ENCODE measurements around the gene ZIM2. TPM values are rescaled to one million over a fixed set of nuclear protein-coding genes. Genes with fewer than 3 reads are reported as not detected.

Gene ZIM2
- total RNA-seq, 1 donor from 2014 or later = not detected

DNA sequence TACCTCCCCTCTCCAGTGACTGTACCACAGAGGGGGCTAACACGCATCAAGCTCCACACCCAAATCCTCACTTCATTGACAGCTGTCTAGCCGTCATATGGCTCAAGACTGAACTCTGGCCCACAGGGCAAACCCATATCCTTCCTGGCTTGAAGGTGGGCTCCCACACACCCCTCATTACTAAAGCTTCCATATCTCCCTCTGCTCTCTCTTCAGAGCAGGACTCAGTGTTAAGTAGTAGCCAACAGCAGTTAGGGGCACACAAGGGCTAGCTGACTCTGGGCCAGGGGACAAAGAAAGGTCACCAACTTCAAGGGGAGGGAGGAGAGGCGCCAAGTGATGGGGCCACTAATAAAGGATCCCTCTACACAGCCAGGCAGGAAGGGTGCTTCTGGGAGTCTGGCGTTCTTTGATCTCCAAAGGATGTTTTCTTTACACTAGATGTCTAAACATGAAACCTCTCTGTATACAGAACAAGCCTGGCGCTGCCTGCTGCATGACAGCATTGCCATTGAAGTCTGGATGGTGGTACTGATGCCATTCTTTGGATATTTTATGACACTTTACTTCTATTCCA lies 8.1 kb downstream of the ZIM2 start:
- Mint-ChIP-seq H3K4me1 (ENCODE audit: unreplicated experiment) (no peaks in the 10 kb centered on the region), H3K4me3 (ENCODE audit: unreplicated experiment) (no peak overlapping the region), H3K36me3 (ENCODE audit: low read depth, unreplicated experiment) (peaks cover 23% of the 10 kb centered on the region), H3K27ac (ENCODE audit: unreplicated experiment) (no peak overlapping the region), H3K9me3 (ENCODE audit: unreplicated experiment) (peaks cover 55% of the 10 kb centered on the region), H3K27me3 (ENCODE audit: unreplicated experiment) (peaks cover 5% of the 10 kb centered on the region)
- TF ChIP-seq, protein P1, sequence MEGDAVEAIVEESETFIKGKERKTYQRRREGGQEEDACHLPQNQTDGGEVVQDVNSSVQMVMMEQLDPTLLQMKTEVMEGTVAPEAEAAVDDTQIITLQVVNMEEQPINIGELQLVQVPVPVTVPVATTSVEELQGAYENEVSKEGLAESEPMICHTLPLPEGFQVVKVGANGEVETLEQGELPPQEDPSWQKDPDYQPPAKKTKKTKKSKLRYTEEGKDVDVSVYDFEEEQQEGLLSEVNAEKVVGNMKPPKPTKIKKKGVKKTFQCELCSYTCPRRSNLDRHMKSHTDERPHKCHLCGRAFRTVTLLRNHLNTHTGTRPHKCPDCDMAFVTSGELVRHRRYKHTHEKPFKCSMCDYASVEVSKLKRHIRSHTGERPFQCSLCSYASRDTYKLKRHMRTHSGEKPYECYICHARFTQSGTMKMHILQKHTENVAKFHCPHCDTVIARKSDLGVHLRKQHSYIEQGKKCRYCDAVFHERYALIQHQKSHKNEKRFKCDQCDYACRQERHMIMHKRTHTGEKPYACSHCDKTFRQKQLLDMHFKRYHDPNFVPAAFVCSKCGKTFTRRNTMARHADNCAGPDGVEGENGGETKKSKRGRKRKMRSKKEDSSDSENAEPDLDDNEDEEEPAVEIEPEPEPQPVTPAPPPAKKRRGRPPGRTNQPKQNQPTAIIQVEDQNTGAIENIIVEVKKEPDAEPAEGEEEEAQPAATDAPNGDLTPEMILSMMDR (IDR thresholded peaks at IDR 0.05; ENCODE audit: unreplicated experiment) = no peak
- DNase-seq (ENCODE audit: low spot score) = no peak

- H3K9me3 Mint-ChIP-seq (ENCODE audit: unreplicated experiment) = peaks cover 51% of the 10 kb centered on the region
- H3K4me1 Mint-ChIP-seq (ENCODE audit: unreplicated experiment) = no peaks in the 10 kb centered on the region
- H3K27me3 Mint-ChIP-seq (ENCODE audit: unreplicated experiment) = no peaks in the 10 kb centered on the region
- no peak for DNase-seq (ENCODE audit: low spot score)
- peaks cover 15% of the 10 kb centered on the region for H3K36me3 Mint-ChIP-seq (ENCODE audit: low read depth, unreplicated experiment)
- no peak overlapping the region for H3K4me3 Mint-ChIP-seq (ENCODE audit: unreplicated experiment)
- TF ChIP-seq, protein P1 (IDR thresholded peaks at IDR 0.05; ENCODE audit: unreplicated experiment) = no peak
- no peak overlapping the region for H3K27ac Mint-ChIP-seq (ENCODE audit: unreplicated experiment)
These were observed 9.3 kb downstream of the ZIM2 start for GRCh38 chr19:56831255-56831654.

DNA sequence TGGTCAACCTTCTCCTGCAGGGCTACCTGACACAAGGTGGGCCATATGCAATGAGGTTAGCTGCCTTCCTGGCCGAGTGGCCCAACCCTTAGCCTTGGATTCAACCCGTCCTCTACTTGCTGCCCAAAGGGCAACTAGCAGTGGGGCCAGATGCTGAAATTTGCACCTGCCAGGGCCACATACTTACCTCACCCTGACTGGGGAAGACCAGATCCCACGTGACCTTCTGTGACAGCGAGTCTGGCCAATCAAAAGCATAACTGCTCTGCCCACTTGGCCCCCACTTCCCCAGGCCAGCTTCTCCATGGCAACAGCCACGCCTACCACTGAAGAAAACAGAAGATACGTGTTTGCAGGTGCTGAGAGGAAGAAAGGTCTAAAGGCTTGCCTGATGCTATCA lies 10.9 kb downstream of the ZIM2 start:
- Mint-ChIP-seq H3K36me3 (ENCODE audit: low read depth, unreplicated experiment) (peaks cover 4% of the 10 kb centered on the region), H3K27ac (ENCODE audit: unreplicated experiment) (no peak overlapping the region), H3K4me3 (ENCODE audit: unreplicated experiment) (no peak overlapping the region), H3K4me1 (ENCODE audit: unreplicated experiment) (no peaks in the 10 kb centered on the region), H3K27me3 (ENCODE audit: unreplicated experiment) (no peaks in the 10 kb centered on the region), H3K9me3 (ENCODE audit: unreplicated experiment) (peaks cover 50% of the 10 kb centered on the region)
- TF ChIP-seq, protein P1 (IDR thresholded peaks at IDR 0.05; ENCODE audit: unreplicated experiment) = no peak
- no peak for DNase-seq (ENCODE audit: low spot score)

GRCh38 chr19:56827708-56828107 lies 12.8 kb downstream of the ZIM2 start:
- no peak for DNase-seq (ENCODE audit: low spot score)
- H3K27ac Mint-ChIP-seq (ENCODE audit: unreplicated experiment) = no peak overlapping the region
- H3K27me3 Mint-ChIP-seq (ENCODE audit: unreplicated experiment) = no peaks in the 10 kb centered on the region
- TF ChIP-seq, protein P1 (IDR thresholded peaks at IDR 0.05; ENCODE audit: unreplicated experiment) = no peak
- H3K4me3 Mint-ChIP-seq (ENCODE audit: unreplicated experiment) = no peak overlapping the region
- no peaks in the 10 kb centered on the region for H3K4me1 Mint-ChIP-seq (ENCODE audit: unreplicated experiment)
- H3K36me3 Mint-ChIP-seq (ENCODE audit: low read depth, unreplicated experiment) = no peaks in the 10 kb centered on the region
- peaks cover 50% of the 10 kb centered on the region for H3K9me3 Mint-ChIP-seq (ENCODE audit: unreplicated experiment)

- Mint-ChIP-seq H3K4me1 (ENCODE audit: unreplicated experiment) (no peaks in the 10 kb centered on the region), H3K9me3 (ENCODE audit: unreplicated experiment) (peaks cover 64% of the 10 kb centered on the region), H3K36me3 (ENCODE audit: low read depth, unreplicated experiment) (peaks cover 10% of the 10 kb centered on the region), H3K27ac (ENCODE audit: unreplicated experiment) (no peak overlapping the region), H3K27me3 (ENCODE audit: unreplicated experiment) (no peaks in the 10 kb centered on the region), H3K4me3 (ENCODE audit: unreplicated experiment) (no peak overlapping the region)
- TF ChIP-seq, protein P1 (IDR thresholded peaks at IDR 0.05; ENCODE audit: unreplicated experiment) = no peak
- no peak for DNase-seq (ENCODE audit: low spot score)
These were observed 16.6 kb downstream of the ZIM2 start for GRCh38 chr19:56823956-56824355.
